ENCODE data around the gene E4F1. TPM values are rescaled to one million over a fixed set of nuclear protein-coding genes. Genes with fewer than 3 reads are reported as not detected.
A peak's percentile ranks its signal among the peaks of the same experiment; 100 is the strongest.
"Not testable (repeated sequence)": the region's sequence is repeated elsewhere in the genome, so short reads cannot be mapped to it uniquely, and the experiment has no call there.

The E4F1 gene
- polyA plus RNA-seq, 3 donors = 4.9 to 50.9 (median 5.8) TPM

DNA sequence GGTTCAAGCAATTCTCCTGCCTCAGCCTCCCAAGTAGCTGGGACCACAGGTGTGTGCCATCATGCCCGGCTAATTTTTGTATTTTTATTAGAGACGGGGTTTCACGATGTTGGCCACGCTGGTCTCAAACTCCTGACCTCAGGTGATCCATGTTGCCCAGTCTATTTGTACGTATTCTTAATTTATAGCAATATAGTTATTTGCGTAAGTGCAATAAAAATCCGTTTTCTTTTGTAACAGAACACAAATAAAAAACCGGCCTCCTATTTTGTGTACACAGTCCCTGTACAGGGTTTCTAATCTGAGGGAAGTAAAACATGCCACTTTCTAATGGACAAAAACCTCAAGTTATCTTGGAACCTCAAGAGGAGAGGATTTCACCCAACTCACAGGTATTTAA, 36.9 kb downstream of the E4F1 start:
- Histone ChIP-seq H2AFZ (ENCODE audit: insufficient read depth, low read depth, low read length, poor library complexity, severe bottlenecking) (no peak overlapping the region), H3K4me2 (replicated peaks; ENCODE audit: extremely low read depth, low read length, poor library complexity, severe bottlenecking) (no peak overlapping the region), H3K4me1 (ENCODE audit: control insufficient read depth in 1 of 2, insufficient read depth in 2 of 2, low read length in 2 of 2) (no peaks in the 10 kb centered on the region), H3K9me3 (replicated peaks in 1 of 2; ENCODE audit: control insufficient read depth in 1 of 2, insufficient read depth in 1 of 2, low read length in 2 of 2) (no peaks in the 10 kb centered on the region), H3K36me3 (replicated peaks in 1 of 2; ENCODE audit: control insufficient read depth in 1 of 2, insufficient read depth in 2 of 2, low read length in 2 of 2) (peaks cover 87 to 98% of the 10 kb centered on the region in 2 donors), H4K20me1 (ENCODE audit: insufficient read depth, low read length) (peaks cover 83% of the 10 kb centered on the region), H3K9ac (ENCODE audit: insufficient read depth, low read length, poor library complexity, severe bottlenecking) (no peak overlapping the region), H3K79me2 (ENCODE audit: insufficient read depth, low read length) (peaks cover 49% of the 10 kb centered on the region), H3K27me3 (ENCODE audit: control insufficient read depth in 2 of 2, insufficient read depth in 2 of 2, low read length in 2 of 2) (no peaks in the 10 kb centered on the region), H3K4me3 (replicated peaks in 1 of 3; ENCODE audit: low read depth in 2 of 3, low read length in 3 of 3) (no peak overlapping the region), H3K27ac (ENCODE audit: low read depth in 1 of 2, low read length in 2 of 2) (no peak overlapping the region)
- peaks cover 0 to 1% (median 0%) of the 10 kb centered on the region in 3 donors for H3K27me3 Mint-ChIP-seq (ENCODE audit: low read depth in 3 of 3)
- no peak for DNase-seq
- TF ChIP-seq, protein P1, sequence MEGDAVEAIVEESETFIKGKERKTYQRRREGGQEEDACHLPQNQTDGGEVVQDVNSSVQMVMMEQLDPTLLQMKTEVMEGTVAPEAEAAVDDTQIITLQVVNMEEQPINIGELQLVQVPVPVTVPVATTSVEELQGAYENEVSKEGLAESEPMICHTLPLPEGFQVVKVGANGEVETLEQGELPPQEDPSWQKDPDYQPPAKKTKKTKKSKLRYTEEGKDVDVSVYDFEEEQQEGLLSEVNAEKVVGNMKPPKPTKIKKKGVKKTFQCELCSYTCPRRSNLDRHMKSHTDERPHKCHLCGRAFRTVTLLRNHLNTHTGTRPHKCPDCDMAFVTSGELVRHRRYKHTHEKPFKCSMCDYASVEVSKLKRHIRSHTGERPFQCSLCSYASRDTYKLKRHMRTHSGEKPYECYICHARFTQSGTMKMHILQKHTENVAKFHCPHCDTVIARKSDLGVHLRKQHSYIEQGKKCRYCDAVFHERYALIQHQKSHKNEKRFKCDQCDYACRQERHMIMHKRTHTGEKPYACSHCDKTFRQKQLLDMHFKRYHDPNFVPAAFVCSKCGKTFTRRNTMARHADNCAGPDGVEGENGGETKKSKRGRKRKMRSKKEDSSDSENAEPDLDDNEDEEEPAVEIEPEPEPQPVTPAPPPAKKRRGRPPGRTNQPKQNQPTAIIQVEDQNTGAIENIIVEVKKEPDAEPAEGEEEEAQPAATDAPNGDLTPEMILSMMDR (IDR thresholded peaks at IDR 0.05) = no peak
- H3K4me1 Mint-ChIP-seq = peaks cover 4% of the 10 kb centered on the region
- H3K36me3 Mint-ChIP-seq = peaks cover 77 to 97% of the 10 kb centered on the region in 2 donors
- 96% methylated on average over 4 of the region's 8 CpGs for WGBS (ENCODE audit: insufficient coverage)
- H3K27ac Mint-ChIP-seq = peak overlapping the region in 1 of 7 donors; percentile 35
- no peak overlapping the region for H3K4me3 Mint-ChIP-seq
- H3K9me3 Mint-ChIP-seq = no peaks in the 10 kb centered on the region
- intact Hi-C loops (cut with micrococcal nuclease) = no loop called here

DNA sequence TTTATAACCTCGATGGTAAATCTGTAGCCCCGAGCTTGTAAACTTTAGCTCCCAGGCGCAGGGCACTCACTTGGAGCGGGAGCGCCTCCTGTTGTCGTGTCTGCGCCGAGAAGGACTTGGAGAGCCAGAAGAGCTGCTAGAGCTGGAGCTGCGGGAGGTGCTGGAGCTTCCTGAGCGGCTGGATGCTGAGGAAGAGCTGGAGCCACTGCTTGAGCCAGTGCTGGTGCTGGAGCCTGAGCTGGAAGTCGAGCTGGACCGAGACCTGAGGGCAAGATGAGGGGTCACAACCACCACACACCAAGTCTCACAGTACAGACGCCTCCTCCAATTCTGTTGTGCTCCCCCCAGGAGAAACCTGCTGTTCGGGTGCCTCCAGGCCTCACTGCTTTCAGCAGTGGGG, 39.6 kb downstream of the E4F1 start:
- H3K4me2 ChIP-seq (replicated peaks; ENCODE audit: extremely low read depth, low read length, poor library complexity, severe bottlenecking); H3K4me1 ChIP-seq (ENCODE audit: control insufficient read depth in 1 of 2, insufficient read depth in 2 of 2, low read length in 2 of 2); H3K9me3 Mint-ChIP-seq; H2AFZ ChIP-seq (ENCODE audit: insufficient read depth, low read depth, low read length, poor library complexity, severe bottlenecking); H3K9me3 ChIP-seq (replicated peaks in 1 of 2; ENCODE audit: control insufficient read depth in 1 of 2, insufficient read depth in 1 of 2, low read length in 2 of 2); H3K27me3 ChIP-seq (ENCODE audit: control insufficient read depth in 2 of 2, insufficient read depth in 2 of 2, low read length in 2 of 2); H3K4me3 Mint-ChIP-seq; H3K9ac ChIP-seq (ENCODE audit: insufficient read depth, low read length, poor library complexity, severe bottlenecking); intact Hi-C loops (cut with micrococcal nuclease); H3K27ac ChIP-seq (ENCODE audit: low read depth in 1 of 2, low read length in 2 of 2); H3K27me3 Mint-ChIP-seq (ENCODE audit: low read depth in 3 of 3); H3K4me3 ChIP-seq (replicated peaks in 1 of 3; ENCODE audit: low read depth in 2 of 3, low read length in 3 of 3); DNase-seq: not testable (repeated sequence)
- H3K79me2 ChIP-seq (ENCODE audit: insufficient read depth, low read length) = peaks cover 57% of the 10 kb centered on the region
- H3K36me3 ChIP-seq (replicated peaks in 1 of 2; ENCODE audit: control insufficient read depth in 1 of 2, insufficient read depth in 2 of 2, low read length in 2 of 2) = peaks cover 60 to 70% of the 10 kb centered on the region in 2 donors
- peaks cover 72% of the 10 kb centered on the region for H4K20me1 ChIP-seq (ENCODE audit: insufficient read depth, low read length)
- H3K4me1 Mint-ChIP-seq = peaks cover 19% of the 10 kb centered on the region
- H3K36me3 Mint-ChIP-seq = peaks cover 54 to 71% of the 10 kb centered on the region in 2 donors
- H3K27ac Mint-ChIP-seq = peak overlapping the region in 1 of 7 donors; percentile 69
- WGBS (ENCODE audit: insufficient coverage) = 98% methylated on average over 8 of the region's 14 CpGs

DNA sequence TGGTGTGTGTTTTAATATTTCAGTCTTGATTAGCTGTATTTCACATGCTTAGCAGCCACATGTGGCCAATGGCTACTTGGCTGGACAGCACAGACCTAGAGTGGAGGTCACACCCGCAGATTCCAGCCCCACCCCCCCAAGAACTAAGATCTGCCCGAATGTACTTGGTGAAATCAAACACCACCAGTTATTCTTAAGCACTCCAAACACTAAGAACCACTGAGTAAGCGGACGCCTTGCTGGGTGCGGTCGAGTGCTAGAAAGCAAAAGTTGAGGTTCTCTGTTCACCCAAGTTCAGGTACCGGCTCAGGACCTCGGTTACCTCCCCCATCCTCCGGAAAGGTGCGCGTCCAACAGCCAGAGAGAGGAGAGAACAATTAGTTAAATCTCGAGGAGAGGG, 43.5 kb downstream of the E4F1 start:
- H3K4me1 Mint-ChIP-seq = peaks cover 31% of the 10 kb centered on the region
- peak overlapping the region; percentile 94 for H3K4me2 ChIP-seq (replicated peaks; ENCODE audit: extremely low read depth, low read length, poor library complexity, severe bottlenecking)
- not testable (repeated sequence) for H3K27me3 ChIP-seq (ENCODE audit: control insufficient read depth in 2 of 2, insufficient read depth in 2 of 2, low read length in 2 of 2); H2AFZ ChIP-seq (ENCODE audit: insufficient read depth, low read depth, low read length, poor library complexity, severe bottlenecking); DNase-seq; H3K9me3 Mint-ChIP-seq; H3K9me3 ChIP-seq (replicated peaks in 1 of 2; ENCODE audit: control insufficient read depth in 1 of 2, insufficient read depth in 1 of 2, low read length in 2 of 2); H3K27me3 Mint-ChIP-seq (ENCODE audit: low read depth in 3 of 3)
- H3K36me3 ChIP-seq (replicated peaks in 1 of 2; ENCODE audit: control insufficient read depth in 1 of 2, insufficient read depth in 2 of 2, low read length in 2 of 2) = peaks cover 25 to 32% of the 10 kb centered on the region in 2 donors
- peak overlapping the region; percentile 89 to 99 (median 94) for H3K27ac Mint-ChIP-seq
- peak overlapping the region; percentile 89 for H3K9ac ChIP-seq (ENCODE audit: insufficient read depth, low read length, poor library complexity, severe bottlenecking)
- H3K79me2 ChIP-seq (ENCODE audit: insufficient read depth, low read length) = peaks cover 73% of the 10 kb centered on the region
- WGBS (ENCODE audit: insufficient coverage) = 33% methylated on average over 1 of the region's 12 CpGs
- H3K4me1 ChIP-seq (ENCODE audit: control insufficient read depth in 1 of 2, insufficient read depth in 2 of 2, low read length in 2 of 2) = peaks cover 19 to 29% of the 10 kb centered on the region in 2 donors
- H3K4me3 ChIP-seq (replicated peaks in 1 of 3; ENCODE audit: low read depth in 2 of 3, low read length in 3 of 3) = peak overlapping the region; percentile 67 to 88 (median 72)
- peaks cover 56% of the 10 kb centered on the region for H4K20me1 ChIP-seq (ENCODE audit: insufficient read depth, low read length)
- peaks cover 28 to 35% of the 10 kb centered on the region in 2 donors for H3K36me3 Mint-ChIP-seq
- intact Hi-C loops (cut with micrococcal nuclease) = loop anchor here (5.0 kb wide), 3 partner anchors 45 to 240 kb away; partner anchors contain the start of genes MLST8 (in 2 of the 2) and E4F1 (in 1 of the 2)
- peak overlapping the region; percentile 92 to 97 for H3K27ac ChIP-seq (ENCODE audit: low read depth in 1 of 2, low read length in 2 of 2)
- peak overlapping the region; percentile 86 to 96 for H3K4me3 Mint-ChIP-seq

DNA sequence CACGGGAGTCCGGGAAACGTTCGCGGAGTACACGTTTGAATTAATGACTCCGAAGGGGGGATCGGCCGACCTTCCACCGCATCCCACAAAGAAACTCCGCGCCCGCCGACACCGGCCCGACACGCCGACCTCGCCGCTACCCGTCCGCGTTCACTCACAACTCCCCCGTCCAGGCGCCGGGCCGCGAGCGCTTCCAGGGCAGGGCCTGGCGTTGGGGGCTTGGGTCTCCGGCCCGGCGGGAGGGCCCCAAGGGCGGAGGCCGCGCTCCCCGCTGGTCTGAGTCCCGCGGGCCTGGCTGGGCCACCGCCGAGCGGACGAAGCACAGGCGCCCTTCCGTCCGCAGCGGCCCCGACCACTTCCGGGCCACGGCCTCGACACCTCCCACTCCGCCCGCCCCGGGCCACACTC, 44.1 kb downstream of the E4F1 start:
- Mint-ChIP-seq H3K4me3 (peak overlapping the region; percentile 86 to 96), H3K36me3 (peaks cover 21 to 29% of the 10 kb centered on the region in 2 donors), H3K27ac (peak overlapping the region; percentile 95 to 100 (median 99)), H3K4me1 (peaks cover 34% of the 10 kb centered on the region)
- under 1% methylated on average over 54 of the region's 54 CpGs for WGBS (ENCODE audit: insufficient coverage)
- not testable (repeated sequence) for H3K27me3 ChIP-seq (ENCODE audit: control insufficient read depth in 2 of 2, insufficient read depth in 2 of 2, low read length in 2 of 2); H3K9me3 ChIP-seq (replicated peaks in 1 of 2; ENCODE audit: control insufficient read depth in 1 of 2, insufficient read depth in 1 of 2, low read length in 2 of 2); H3K27me3 Mint-ChIP-seq (ENCODE audit: low read depth in 3 of 3); H3K9me3 Mint-ChIP-seq
- DNase-seq = peak in 1 of 3 donors; percentile 66
- Histone ChIP-seq H3K36me3 (replicated peaks in 1 of 2; ENCODE audit: control insufficient read depth in 1 of 2, insufficient read depth in 2 of 2, low read length in 2 of 2) (peaks cover 19 to 25% of the 10 kb centered on the region in 2 donors), H4K20me1 (ENCODE audit: insufficient read depth, low read length) (peaks cover 50% of the 10 kb centered on the region), H3K4me3 (replicated peaks in 1 of 3; ENCODE audit: low read depth in 2 of 3, low read length in 3 of 3) (peak overlapping the region; percentile 67 to 88 (median 72)), H3K9ac (ENCODE audit: insufficient read depth, low read length, poor library complexity, severe bottlenecking) (peak overlapping the region; percentile 89), H3K27ac (ENCODE audit: low read depth in 1 of 2, low read length in 2 of 2) (peak overlapping the region; percentile 92 to 97), H2AFZ (ENCODE audit: insufficient read depth, low read depth, low read length, poor library complexity, severe bottlenecking) (peak overlapping the region; percentile 84), H3K4me2 (replicated peaks; ENCODE audit: extremely low read depth, low read length, poor library complexity, severe bottlenecking) (peak overlapping the region; percentile 94), H3K4me1 (ENCODE audit: control insufficient read depth in 1 of 2, insufficient read depth in 2 of 2, low read length in 2 of 2) (peaks cover 24 to 35% of the 10 kb centered on the region in 2 donors), H3K79me2 (ENCODE audit: insufficient read depth, low read length) (peaks cover 70% of the 10 kb centered on the region)
- intact Hi-C loops (cut with micrococcal nuclease) = loop anchor here (5.0 kb wide), 3 partner anchors 45 to 240 kb away; partner anchors contain the start of genes MLST8 (in 2 of the 2) and E4F1 (in 1 of the 2)
